ENCODE measurements around the gene WFIKKN2.
"Not testable (repeated sequence)": the region's sequence is repeated elsewhere in the genome, so short reads cannot be mapped to it uniquely, and the experiment has no call there.

Gene WFIKKN2

GRCh38 chr17:50858486-50859225 is 23.3 kb downstream of the WFIKKN2 start:
- POLR2A ChIA-PET = interaction anchor here (0.6 kb wide), 1 partner anchor 240 kb away, joined by 3 read pairs; no protein-coding TSS in a partner anchor

GRCh38 chr17:50859727-50860126 is 24.3 kb downstream of the WFIKKN2 start:
- H3K4me3 ChIP-seq (ENCODE audit: low read depth, low read length); DNase-seq (ENCODE audit: low read depth, low spot score): not testable (repeated sequence)
- POLR2A ChIA-PET = interaction anchor here (1.3 kb wide), 1 partner anchor 14 kb away, joined by 3 read pairs; no protein-coding TSS in a partner anchor
- CTCF ChIA-PET = interaction anchor here (0.6 to 21.7 kb wide), 8 partner anchors 8 to 132 kb away, joined by 3 to 758 read pairs (median 3); no protein-coding TSS in a partner anchor

More at GRCh38 chr17:50858486-50859225, 23.3 kb downstream of the WFIKKN2 start:
- CTCF ChIA-PET = interaction anchor here (0.8 to 21.7 kb wide), 4 partner anchors 7 to 90 kb away, joined by 3 to 758 read pairs (median 82); no protein-coding TSS in a partner anchor
- H3K4me3 ChIP-seq (ENCODE audit: low read depth, low read length) = no peak overlapping the region
- DNase-seq (ENCODE audit: low read depth, low spot score) = no peak
- no peak for TF ChIP-seq CTCF (IDR thresholded peaks at IDR 0.05; ENCODE audit: insufficient read depth, low read length, missing control alignments)

GRCh38 chr17:50861334-50861676 is 25.9 kb downstream of the WFIKKN2 start:
- ChIA-PET POLR2A (interaction anchor here (0.9 to 1.3 kb wide), 2 partner anchors 74 to 92 kb away, joined by 3 to 4 read pairs; no protein-coding TSS in a partner anchor), CTCF (interaction anchor here (1.1 to 21.7 kb wide), 5 partner anchors 9 to 118 kb away, joined by 3 to 758 read pairs (median 10); no protein-coding TSS in a partner anchor)
- no peak for TF ChIP-seq CTCF (IDR thresholded peaks at IDR 0.05; ENCODE audit: insufficient read depth, low read length, missing control alignments)
- no peak for DNase-seq (ENCODE audit: low read depth, low spot score)
- H3K4me3 ChIP-seq (ENCODE audit: low read depth, low read length) = no peak overlapping the region

- CTCF ChIA-PET = interaction anchor here (0.8 to 21.7 kb wide), 6 partner anchors 10 to 291 kb away, joined by 3 to 758 read pairs (median 7); partner anchors contain the start of gene NME1
- H3K4me3 ChIP-seq (ENCODE audit: low read depth, low read length) = no peak overlapping the region
- no peak for DNase-seq (ENCODE audit: low read depth, low spot score)
- POLR2A ChIA-PET = no interaction called here
- no peak for TF ChIP-seq CTCF (IDR thresholded peaks at IDR 0.05; ENCODE audit: insufficient read depth, low read length, missing control alignments)
These were observed 26.6 kb downstream of the WFIKKN2 start for GRCh38 chr17:50861822-50862528.

- ChIA-PET POLR2A (interaction anchor here (0.7 to 5.9 kb wide), 4 partner anchors 9 to 90 kb away, joined by 3 to 126 read pairs (median 46); no protein-coding TSS in a partner anchor), CTCF (interaction anchor here (0.7 to 21.7 kb wide), 10 partner anchors 11 to 311 kb away, joined by 3 to 758 read pairs (median 4); partner anchors contain the start of gene NME1)
- DNase-seq (ENCODE audit: low read depth, low spot score) = no peak
- no peak overlapping the region for H3K4me3 ChIP-seq (ENCODE audit: low read depth, low read length)
- TF ChIP-seq CTCF (IDR thresholded peaks at IDR 0.05; ENCODE audit: insufficient read depth, low read length, missing control alignments) = peak; percentile 30
These were observed 27.9 kb downstream of the WFIKKN2 start for GRCh38 chr17:50863221-50863843.

GRCh38 chr17:50863931-50864330 is 28.5 kb downstream of the WFIKKN2 start:
- ChIA-PET POLR2A (interaction anchor here (3.9 to 5.9 kb wide), 3 partner anchors 9 to 89 kb away, joined by 24 to 126 read pairs (median 67); no protein-coding TSS in a partner anchor), CTCF (interaction anchor here (0.7 to 21.7 kb wide), 8 partner anchors 12 to 311 kb away, joined by 3 to 758 read pairs (median 4); no protein-coding TSS in a partner anchor)
- H3K4me3 ChIP-seq (ENCODE audit: low read depth, low read length) = peak overlapping the region; percentile 92
- TF ChIP-seq CTCF (IDR thresholded peaks at IDR 0.05; ENCODE audit: insufficient read depth, low read length, missing control alignments) = no peak
- no peak for DNase-seq (ENCODE audit: low read depth, low spot score)

Data from AG04449 (cell line).